NCI-H510A (cell line): Measurements from ENCODE around the gene S100A6.
A peak's percentile ranks its signal among the peaks of the same experiment; 100 is the strongest.
"Not testable (repeated sequence)": the region's sequence is repeated elsewhere in the genome, so short reads cannot be mapped to it uniquely, and the experiment has no call there.

Experiments
- DNase-seq: peaks from one replicate; lab custom pipeline; 2025; lab: John Stamatoyannopoulos, UW

Gene S100A6

DNA sequence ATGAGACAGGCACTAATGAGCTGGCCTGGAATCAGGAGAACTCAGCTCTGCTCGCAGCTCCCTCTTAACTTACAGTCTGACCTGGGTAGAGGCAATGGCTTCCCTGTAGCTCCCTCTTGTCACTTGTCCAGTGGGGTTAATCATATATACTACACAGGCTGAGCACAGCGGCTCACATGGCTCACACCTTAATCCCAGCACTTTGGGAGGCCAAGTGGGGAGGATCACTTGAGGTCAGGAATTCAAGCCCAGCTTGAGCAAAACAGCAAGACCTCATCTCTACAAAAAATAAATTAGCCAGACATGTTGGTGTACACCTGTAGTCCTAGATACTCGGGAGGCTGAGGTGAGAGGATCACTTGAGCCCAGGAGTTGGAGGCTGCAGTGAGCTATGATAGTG, 4.2 kb downstream of the S100A6 start:
- DNase-seq: no peak

DNA sequence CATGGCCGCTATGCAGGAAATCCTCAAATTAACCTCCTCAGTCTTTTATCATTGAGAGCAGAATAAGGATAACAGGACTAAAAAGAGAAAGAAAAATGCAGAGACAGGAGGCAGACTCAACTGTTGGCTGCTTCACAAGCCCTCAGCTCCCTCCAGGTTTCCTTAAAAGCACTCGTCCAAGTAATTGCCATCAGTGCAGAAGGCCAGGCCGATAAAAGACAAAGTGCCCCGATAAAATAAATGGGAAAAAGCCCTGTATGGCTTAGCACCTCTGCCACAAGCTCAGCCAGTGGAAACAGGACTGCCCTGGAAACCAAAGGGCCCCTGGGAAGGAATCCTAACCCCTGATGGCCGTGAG, 8.1 kb downstream of the S100A6 start:
- DNase-seq: no peak

DNA sequence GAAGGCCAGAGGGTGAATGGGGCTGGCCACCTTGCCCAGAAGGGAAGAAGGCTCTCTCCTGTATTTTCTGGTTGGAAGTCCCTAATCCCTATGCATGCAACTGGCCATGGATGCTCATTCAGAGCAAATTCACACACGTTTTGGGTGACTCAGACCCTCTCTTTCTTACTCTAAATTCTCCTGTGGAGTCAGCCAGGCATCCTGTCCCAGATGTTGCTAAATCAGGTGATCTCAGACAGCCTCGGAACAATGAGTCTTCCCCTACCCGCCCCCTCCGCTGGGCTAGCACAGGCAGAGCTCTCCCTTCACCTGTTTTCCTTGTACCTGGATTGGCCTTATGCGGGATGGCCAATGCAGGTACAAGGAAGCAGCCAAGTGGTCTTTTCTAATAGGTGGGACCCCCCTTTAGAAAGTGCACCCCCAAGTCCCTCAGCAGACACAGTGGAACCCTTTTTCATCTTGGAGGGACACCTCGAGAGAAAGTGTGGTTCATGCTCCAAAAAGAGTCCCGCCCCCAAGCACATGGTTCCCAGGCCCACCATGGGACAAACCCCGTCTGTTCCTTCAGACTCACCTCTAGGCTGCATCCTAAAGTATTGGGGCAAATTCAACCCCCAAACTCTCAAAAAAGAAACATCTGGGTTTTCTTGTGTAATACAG, 8.6 kb downstream of the S100A6 start:
- no peak for DNase-seq

DNA sequence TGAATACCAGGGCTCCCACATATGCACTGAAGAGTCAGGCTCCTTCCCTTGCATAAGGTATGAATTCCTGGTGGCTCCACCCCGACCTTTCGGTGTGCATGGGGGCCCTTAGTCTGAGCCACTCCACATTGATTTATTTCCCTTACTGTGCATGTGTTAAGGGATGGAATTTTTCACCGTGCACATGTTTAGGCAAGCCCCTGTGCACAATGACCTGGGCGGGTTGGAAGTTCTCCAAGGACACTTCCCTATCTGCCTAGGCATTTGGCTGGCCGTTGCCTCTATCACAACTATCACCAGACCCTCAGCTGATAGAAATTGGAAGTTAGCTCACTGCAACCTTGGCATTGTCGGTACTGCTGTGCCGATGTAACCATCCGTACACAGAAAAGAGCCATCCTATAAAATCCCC, 9.7 kb downstream of the S100A6 start:
- DNase-seq: peak; percentile 35

DNA sequence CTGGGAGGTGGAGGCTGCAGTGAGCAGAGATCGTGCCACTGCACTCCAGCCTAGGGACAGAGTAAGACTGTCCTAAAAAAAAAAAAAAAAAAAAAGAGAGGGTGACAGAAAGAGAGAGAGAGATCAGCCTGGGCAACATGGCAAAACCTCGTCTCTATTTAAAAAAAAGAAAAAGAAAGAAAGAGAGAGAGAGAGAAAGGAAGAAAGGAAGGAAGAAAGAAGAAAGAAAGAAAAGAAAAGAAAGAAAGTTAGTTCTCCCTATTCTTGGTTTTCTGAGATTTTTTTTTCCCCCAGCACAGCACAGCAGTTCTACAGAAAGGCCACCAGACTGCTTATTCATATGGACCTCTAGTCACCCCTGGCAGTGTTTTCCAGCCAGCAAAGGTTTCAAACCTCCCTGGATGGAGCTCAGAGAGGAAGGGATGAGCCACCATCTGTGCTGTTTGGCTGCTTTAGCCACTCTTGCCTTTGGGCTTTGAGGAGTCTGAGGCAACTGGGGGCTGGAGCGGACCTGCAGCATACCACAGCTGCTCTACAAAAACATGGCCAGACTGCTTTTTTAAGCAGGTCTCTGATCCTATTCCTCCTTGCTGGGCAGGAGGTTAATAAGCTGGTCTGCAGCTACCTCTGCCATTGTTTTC, 10.6 kb downstream of the S100A6 start:
- no peak for DNase-seq

DNA sequence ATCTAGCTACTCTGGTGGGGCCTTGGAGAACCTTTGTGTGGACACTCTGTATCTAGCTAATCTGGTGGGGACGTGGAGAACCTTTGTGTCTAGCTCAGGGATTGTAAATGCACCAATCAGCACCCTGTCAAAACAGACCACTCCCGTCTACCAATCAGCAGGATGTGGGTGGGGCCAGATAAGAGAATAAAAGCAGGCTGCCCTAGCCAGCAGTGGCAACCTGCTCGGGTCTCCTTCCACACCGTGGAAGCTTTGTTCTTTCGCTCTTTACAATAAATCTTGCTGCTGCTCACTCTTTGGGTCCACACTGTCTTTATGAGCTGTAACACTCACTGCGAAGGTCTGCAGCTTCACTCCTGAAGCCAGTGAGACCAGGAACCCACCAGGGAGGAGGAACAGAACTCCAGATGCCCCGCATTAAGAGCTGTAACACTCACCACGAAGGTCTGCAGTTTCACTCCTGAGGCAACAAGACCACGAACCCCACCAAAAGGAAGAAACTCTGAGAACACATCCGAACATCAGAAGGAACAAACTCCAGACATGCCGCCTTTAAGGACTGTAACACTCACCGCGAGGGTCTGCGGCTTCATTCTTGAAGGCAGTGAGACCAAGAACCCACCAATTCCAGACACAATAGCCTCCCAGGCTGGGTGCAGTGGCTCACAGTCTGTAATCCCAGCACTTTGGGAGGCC, 13.3 kb downstream of the S100A6 start:
- not testable (repeated sequence) for DNase-seq

DNA sequence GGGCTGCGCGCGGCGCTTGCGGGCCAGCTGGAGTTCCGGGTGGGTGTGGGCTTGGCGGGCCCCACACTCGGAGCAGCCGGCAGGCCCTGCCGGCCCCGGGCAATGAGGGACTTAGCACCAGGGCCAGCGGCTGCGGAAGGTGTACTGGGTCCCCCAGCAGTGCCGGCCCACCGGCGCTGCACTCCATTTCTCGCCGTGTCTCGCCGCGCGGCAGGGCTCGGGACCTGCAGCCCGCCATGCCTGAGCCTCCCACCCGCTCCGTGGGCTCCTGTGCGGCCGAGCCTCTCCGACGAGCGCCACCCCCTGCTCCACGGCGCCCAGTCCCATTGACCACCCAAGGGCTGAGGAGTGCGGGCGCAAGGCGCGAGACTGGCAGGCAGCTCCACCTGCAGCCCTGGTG, 14.0 kb downstream of the S100A6 start:
- DNase-seq: not testable (repeated sequence)

DNA sequence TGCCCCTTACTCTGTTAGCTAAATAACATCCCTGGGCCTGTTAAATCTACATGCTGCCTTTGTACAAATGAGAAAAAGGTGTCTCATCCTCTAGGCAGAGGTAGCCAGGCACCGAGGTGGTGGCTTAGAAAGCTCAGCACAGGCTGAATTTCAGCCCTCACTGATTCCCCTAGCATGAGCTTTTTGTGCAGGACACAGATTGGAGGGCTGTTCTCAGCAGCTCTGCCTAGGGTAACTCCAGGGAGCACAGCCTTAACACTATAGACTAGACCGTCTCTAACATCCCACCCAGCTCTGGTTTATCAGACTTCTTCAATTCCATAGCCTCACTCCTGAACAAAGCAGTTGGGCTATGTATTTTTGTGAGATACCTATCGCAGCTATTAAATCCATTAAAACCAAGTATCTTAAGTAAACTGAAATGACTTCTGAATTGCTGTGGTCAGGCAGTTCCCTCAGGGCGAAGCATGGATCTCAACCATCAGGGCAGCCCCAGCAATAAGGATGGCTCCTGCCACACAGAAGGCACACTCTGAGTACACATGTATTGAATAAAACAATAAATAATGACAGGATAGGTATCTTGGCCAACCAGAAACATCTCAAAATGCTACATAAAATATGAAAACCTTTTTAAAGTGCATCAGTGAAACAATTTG, 14.8 kb downstream of the S100A6 start:
- DNase-seq: no peak

DNA sequence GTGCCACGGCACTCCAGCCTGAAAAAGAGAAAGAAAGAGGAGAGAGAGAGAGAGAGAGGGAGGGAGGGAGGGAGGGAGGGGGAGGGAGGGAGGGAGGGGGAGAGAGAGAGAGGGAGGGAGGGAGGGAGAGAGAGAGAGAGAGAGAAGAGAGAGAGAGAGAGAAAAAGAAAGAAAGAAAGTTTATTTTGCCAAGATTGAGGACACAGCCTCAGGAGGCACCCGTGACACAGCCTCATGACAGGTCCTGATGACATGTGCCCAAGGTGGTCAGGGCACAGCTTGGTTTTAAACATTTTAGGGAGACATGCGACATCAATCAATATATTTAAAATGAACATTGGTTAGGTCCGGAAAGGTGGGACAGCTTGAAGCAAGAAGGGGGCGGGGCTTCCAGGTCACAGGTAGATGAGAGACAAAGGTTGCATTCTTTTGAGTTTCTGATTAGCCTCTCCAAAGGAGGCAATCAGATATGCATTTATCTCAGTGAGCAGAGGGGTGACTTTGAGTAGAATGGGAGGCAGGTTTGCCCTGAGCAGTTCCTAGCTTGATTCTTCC, 15.6 kb downstream of the S100A6 start:
- DNase-seq: not testable (repeated sequence)

DNA sequence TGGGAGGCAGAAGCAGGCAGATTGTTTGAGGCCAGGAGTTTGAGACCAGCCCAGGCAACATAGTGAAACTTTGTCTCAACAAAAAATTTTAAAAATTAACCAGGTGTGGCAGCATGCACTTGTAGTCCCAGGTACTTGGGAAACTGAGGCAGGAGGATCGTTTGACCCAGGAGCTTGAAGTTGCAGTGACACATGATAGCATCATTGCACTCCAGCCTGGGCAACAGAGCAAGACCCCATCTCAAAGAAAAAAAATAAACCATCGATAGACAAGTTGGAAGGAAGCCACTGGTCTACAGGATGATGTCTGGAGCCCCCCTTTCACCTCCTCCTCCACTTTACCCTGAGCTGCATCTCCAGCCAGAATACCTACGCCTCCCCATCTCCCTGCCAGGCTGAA, 16.5 kb downstream of the S100A6 start:
- DNase-seq: no peak

DNA sequence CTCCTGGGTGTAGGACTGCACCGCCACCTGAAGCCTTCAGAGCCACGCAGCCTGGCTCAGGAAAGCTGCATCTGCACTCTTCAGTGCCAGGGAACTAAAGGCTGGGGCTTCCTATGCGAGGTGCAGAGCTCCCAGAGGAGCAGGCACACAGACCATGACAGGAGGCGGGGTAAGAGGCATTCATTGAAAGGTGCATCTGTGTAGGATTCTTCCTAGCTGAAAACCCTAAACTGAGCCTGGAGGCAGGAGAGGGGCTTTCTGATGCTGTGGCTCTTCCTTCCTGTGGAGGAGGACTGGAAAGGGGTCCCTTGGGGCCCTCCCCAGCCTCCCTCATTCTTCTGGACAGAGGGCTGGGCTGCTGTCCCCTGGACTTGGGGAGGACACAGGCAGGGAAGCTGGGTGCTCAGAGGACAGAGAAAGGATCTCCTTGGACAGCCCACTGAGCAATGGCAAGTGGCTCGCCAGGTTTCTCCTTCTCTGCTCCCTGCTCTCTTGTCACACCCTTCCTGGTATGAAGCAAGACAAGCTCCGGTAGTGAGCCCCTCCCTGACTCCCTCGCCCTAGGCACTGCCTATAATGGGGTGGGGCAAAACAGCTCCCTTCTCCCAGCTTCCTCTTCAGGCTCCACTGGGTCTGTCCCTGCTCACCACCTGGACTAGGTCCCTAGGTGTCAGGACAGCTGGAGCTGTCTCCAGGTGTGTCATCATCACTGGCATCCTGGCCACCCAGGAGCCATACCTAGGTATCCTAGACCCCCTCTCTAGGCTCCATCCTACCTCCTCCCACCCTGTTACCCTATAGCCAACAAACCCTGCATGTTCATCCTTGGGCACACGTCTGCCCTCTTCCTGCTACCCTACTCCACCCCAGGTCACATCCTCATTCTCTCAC, 20.0 kb downstream of the S100A6 start:
- DNase-seq: peak; percentile 65

DNA sequence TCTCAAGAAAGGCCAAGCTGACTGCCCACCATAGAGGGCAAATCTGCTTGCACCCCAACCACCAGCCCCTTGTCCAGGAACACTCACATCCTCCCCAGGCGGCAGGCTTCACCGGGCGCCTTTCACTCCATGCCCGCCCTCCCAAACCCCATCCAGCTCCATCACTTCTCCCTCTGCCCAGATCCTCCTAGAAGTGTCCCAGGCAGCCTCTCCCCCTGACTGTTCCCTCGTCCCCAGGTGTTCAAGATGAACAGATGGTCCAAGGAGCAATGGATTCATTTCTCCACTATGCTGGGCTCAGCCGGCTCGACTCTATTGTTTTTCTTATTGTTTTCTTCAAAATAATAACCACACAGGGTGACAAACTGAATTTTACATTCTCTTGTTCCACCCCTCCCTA, 22.1 kb downstream of the S100A6 start:
- no peak for DNase-seq

DNA sequence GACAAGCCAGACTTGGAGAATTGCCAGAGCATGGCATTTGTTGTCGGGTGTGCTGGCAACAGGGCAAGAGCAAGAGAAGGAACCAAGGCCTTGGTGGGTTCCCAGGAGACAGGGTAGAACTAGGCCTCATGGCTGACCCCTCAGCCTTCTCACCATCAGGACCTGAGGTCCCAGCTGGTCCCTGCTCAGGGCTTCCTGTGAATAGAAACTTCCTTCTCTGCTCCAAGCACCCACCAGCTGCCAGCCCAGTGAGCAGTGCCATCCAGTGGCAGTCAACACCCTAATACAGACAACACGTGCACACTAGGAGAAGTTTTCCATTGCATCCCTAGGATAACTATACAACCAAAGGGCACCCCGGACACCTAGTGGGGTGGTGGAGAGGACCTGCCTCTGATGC, 22.8 kb downstream of the S100A6 start:
- no peak for DNase-seq

DNA sequence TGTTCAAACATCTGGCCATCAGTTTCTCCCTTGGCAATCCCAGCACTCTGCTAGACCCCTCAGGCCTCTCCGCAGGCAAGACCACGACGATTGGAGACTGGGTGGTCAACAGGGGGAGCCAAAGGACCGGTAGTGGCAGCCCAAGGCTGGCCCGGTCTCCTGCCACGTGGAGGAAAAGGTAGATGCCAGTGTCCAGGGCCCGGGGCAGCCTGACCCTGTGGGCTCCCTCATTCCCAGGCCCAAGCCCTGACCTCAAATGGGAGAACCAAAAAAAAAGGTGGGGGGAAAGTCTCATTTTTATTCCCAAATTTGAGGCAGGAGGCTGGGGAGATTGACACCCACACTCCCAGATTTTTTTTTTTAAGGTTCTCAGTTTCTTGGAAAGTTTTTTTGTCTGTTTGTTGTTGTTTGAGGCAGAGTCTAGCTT, 24.8 kb downstream of the S100A6 start:
- peak; percentile 60 for DNase-seq

DNA sequence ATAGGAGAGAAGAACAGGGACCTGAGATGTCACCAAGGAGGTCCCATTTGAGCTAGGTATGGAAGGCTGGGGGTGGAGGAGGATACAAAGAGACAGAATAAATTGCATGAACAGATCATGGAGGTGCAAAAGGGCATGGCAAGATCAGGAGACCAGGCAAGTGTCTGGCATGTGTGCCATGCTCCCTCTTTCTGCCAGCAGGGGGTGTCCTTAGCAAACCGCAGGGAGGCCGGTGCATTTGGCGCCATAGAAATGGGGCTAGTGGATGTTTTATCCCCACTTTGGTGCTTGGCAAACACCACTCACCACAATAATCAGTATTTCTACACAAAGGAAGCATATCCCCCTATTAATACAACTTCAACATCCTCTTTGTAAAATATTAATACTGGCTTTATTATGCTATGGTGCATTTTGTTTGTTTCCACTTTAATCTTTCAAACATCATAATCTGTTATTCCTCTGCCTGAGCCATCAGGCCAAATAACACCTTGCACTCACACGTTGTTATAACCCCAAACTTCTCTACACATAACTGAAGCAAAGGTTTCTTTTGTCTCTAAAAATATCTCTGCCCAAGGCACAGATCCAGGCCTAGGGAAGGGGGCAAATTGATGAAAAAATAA, 25.9 kb downstream of the S100A6 start:
- DNase-seq: no peak

DNA sequence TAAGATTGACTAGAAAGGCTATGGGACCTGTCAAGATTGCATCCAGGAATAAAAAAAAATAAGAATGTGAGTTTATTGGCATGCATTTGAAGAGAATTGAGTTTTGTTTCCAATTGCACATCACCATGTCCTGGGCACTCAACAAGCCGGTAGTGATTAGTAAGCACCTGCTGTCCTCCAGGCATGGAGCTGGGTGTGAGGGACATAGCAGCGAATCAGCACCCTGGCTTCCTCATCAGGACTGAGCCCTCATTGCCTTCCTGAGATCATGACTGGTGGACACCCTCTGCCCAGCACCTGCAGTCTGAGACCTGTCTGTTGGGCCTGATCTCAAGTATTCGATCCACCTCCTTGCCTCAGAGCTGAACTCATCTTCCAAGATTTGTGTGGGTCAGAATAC, 26.8 kb downstream of the S100A6 start:
- DNase-seq: no peak

DNA sequence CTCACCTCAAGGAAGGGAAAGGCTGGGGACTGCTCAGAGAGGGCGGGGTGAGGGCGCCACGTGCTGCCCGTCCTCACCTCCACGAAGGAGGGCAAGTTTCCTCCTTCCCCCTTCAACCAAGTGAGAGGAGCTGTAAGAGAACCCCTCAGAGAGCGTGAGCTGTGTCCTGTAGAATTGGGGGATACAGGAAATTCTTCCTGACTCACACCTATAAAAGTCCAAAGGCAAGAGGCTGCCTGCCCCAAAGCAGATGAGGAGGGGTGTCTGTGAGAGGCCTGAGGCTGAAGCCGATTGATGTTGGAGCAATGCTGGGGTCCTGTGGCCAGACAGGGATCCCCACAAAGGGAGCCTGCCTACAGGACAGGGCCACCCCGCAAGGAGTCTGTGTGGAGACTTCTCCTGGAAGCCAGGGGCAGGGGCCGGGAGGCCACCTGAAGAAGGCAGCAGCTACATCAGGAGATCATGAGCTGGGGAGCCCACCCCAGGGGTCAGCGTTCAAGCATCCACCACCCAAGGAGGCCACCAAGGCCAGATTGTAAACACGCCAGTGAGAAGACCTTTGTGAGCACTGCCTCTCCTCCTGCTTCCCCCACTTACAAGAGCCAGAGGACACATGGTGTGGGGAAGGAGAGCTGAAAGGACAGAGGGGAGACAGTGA, 27.7 kb downstream of the S100A6 start:
- DNase-seq: no peak

DNA sequence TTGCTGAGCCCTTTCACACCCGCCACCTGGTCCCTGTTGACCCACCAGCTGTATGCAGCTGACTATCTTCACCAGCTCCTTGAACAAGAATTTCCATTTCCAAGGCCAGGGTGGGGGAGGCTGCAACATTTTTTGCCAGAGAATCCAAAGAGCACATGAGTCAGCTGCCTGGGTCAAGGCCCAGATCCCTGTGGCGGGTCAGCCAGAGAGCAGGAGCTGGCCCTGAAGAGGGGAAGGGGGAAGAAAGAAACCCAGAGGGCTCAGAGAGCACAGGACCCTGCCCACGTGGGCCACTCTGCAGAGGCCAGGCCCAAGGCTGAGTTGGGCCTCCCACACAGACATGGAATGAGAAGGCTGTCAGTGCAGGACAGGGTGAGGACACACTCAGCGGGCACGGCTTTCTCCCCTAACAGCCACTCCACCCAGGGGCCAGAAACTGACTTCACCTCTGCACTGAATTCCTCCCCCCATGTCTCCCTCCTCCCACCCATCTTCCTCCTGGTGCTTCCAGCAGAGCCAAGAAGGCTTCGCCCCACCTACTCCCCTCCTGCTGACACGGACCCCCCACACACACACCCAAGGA, 28.9 kb downstream of the S100A6 start:
- no peak for DNase-seq

DNA sequence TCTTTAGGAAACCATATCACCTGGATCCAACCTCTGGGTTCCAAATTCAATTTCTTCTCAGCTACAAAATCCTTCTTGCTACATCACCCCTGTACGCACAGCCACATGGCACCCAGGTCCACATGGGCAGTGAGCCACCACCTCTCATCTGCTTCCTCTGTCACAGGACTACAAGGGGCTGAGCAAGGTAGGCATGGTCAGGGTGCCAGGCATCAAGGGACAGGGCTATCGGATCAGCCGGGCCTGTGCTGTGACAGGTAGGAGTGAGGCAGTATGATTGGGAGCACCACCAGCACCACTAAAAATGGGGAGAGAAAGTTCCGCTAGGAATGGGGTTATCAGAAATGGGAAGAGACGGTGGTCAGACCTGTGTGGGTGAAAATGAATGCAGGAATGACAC, 29.4 kb downstream of the S100A6 start:
- DNase-seq: no peak

DNA sequence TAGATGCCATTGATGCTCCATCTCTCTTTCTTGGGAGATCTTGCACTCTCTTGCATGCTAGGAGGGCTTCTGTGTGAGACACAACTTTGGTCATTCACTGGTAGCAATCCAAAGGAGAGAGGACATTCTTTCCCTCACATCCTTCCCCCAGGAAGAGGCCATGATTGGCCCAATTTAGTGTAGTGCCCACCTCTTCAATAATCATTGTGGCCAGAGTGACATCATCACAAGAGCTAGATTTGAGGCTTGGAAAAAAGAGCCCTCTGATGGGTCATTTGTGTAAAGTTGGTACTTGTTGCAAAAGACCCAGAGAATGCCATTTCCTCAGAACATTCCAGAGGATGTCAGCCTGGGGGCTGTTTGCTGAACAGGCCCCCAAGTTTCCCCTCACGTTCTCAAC, 30.2 kb downstream of the S100A6 start:
- DNase-seq: no peak
